ENCODE measurements around the gene DNAJC4.

DNA sequence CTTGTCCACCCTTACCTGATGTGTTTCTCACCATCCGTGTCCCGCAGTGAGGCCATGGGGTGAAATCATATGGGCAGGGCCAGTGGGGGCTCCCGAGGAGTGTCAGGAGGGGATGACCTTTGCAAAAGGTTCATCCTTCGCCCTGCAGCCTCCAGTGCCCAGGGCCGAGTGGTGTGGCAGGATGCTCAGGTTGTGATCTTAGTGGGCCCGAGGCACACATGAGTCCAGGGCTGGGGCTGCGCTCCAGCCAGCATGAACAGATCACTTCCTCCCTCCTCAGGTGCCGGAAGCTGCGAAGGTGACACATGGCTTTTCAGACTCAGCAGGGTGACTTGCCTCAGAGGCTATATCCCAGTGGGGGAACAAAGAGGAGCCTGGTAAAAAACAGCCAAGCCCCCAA lies 7.7 kb downstream of the DNAJC4 start:
- TF ChIP-seq FOXP2 (optimal IDR thresholded peaks at IDR 0.05; ENCODE audit: borderline replicate concordance, extremely low read depth, extremely low read length, insufficient read depth): no peak
- no peak for TF ChIP-seq TAF1 (IDR thresholded peaks at IDR 0.05; ENCODE audit: borderline replicate concordance, insufficient read depth, low read length)
- no peak for TF ChIP-seq POLR2AphosphoS5 (IDR thresholded peaks at IDR 0.05; ENCODE audit: low read depth, low read length)
- TF ChIP-seq REST (IDR thresholded peaks at IDR 0.05; ENCODE audit: insufficient read depth in 1 of 2, low read depth in 2 of 2, low read length in 2 of 2): no peak
